ENCODE measurements around the gene AGER.

- TF ChIP-seq HIC1 (tag by site-specific recombination; IDR thresholded peaks at IDR 0.05), result no peak
- no peak for TF ChIP-seq CTCF (tag by site-specific recombination; IDR thresholded peaks at IDR 0.05)
- no peak for TF ChIP-seq ELK4 (IDR thresholded peaks at IDR 0.05; ENCODE audit: borderline replicate concordance, low read depth, low read length)
- TF ChIP-seq ZNF266 (tag by site-specific recombination; IDR thresholded peaks at IDR 0.05; ENCODE audit: low read depth), result no peak
Observed at GRCh38 chr6:32179766-32180405, 4.2 kb downstream of the AGER start.
